RWPE2 (cell line): ENCODE results near the gene STON2.

ENCODE experiments used
- ATAC-seq: fragments of 200-7000 bp; cut with Tn5 transposase; 3 replicates; pipeline ENCODE4 v1.9.1; 2021; ENCODE audit warnings: low read depth
- DNase-seq: peaks from one replicate; pipeline ENCODE4 v3.0.0-alpha.2; 2020; ENCODE audit warnings: low spot score
- H3K27ac ChIP-seq: fragments of 450-650 bp; 2 replicates; pipeline ENCODE4 v1.5.1; 2017; ENCODE audit warnings: mild to moderate bottlenecking; ENCODE audit not compliant: poor library complexity, severe bottlenecking
- H3K27me3 ChIP-seq: fragments of 250-450 bp; sonication (Bioruptor Pico); 2 replicates; pipeline ENCODE4 v1.5.1; 2021; ENCODE audit warnings: mild to moderate bottlenecking, moderate library complexity; ENCODE audit not compliant: insufficient read depth, poor library complexity, severe bottlenecking
- H3K36me3 ChIP-seq: fragments of 250-450 bp; sonication (Bioruptor Pico); 2 replicates; pipeline ENCODE4 v1.5.1; 2020; ENCODE audit warnings: low read depth, mild to moderate bottlenecking, moderate library complexity
- H3K4me1 ChIP-seq: fragments of 250-450 bp; sonication (Bioruptor Pico); 2 replicates; pipeline ENCODE4 v1.5.1; 2021; ENCODE audit warnings: mild to moderate bottlenecking, moderate library complexity; ENCODE audit not compliant: insufficient read depth, poor library complexity, severe bottlenecking
- H3K4me3 ChIP-seq: fragments of 250-450 bp; sonication (Bioruptor Pico); 2 replicates; pipeline ENCODE4 v1.5.1; 2021; ENCODE audit warnings: mild to moderate bottlenecking, moderate library complexity; ENCODE audit not compliant: severe bottlenecking
- H3K9me3 ChIP-seq: fragments of 250-450 bp; sonication (Bioruptor Pico); 2 replicates; pipeline ENCODE4 v1.5.1; 2021; ENCODE audit warnings: mild to moderate bottlenecking, moderate library complexity; ENCODE audit not compliant: severe bottlenecking
- TF ChIP-seq, protein P1 (sequence below): fragments of 450-650 bp; IDR thresholded peaks from one replicate; pipeline ENCODE4 v1.5.1; 2017; ENCODE audit warnings: mild to moderate bottlenecking, moderate library complexity; ENCODE audit not compliant: poor library complexity, severe bottlenecking

STON2 gene

GRCh38 chr14:81400202-81400678 lies at the start of gene STON2:
STON2 (minus strand) TSS chr14:81400324; CDS start chr14:81398382, 1,942 bp downstream.
- Histone ChIP-seq H3K4me3 (no peak within 1 kb of the TSS), H3K4me1 (peaks cover 45% of the 10 kb centered on the region), H3K36me3 (peaks cover 9% of the 10 kb centered on the region), H3K9me3 (no peaks in the 10 kb centered on the region), H3K27me3 (no peaks in the 10 kb centered on the region), H3K27ac (peak within 1 kb of the TSS; percentile 98)
- TF ChIP-seq, protein P1, sequence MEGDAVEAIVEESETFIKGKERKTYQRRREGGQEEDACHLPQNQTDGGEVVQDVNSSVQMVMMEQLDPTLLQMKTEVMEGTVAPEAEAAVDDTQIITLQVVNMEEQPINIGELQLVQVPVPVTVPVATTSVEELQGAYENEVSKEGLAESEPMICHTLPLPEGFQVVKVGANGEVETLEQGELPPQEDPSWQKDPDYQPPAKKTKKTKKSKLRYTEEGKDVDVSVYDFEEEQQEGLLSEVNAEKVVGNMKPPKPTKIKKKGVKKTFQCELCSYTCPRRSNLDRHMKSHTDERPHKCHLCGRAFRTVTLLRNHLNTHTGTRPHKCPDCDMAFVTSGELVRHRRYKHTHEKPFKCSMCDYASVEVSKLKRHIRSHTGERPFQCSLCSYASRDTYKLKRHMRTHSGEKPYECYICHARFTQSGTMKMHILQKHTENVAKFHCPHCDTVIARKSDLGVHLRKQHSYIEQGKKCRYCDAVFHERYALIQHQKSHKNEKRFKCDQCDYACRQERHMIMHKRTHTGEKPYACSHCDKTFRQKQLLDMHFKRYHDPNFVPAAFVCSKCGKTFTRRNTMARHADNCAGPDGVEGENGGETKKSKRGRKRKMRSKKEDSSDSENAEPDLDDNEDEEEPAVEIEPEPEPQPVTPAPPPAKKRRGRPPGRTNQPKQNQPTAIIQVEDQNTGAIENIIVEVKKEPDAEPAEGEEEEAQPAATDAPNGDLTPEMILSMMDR = no peak
- peak; percentile 80 for DNase-seq
- ATAC-seq = peak; percentile 38

DNA sequence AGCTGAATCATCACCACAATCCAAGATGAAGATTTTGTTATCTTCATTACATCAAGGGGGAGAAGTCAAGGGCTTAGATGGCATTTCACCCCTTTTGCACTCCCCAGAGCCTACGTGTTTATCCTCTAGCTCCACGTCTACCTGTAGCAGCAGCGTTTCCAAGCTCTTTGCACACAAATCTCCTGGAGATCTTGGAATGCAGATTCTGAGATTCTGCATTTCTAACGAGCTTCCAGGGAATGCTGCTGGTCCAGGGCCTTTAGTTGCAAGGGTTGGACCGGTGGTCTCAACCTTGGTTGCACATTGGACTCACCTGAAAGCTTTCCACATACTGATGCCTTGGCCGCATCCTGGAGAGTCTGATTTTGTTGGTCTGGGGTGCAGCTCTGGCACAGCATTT lies 49.5 kb upstream of the STON2 start:
- Histone ChIP-seq H3K4me1 (no peaks in the 10 kb centered on the region), H3K4me3 (no peak overlapping the region), H3K27ac (no peak overlapping the region), H3K9me3 (no peaks in the 10 kb centered on the region), H3K27me3 (no peaks in the 10 kb centered on the region), H3K36me3 (no peaks in the 10 kb centered on the region)
- ATAC-seq = no peak
- no peak for DNase-seq
- TF ChIP-seq, protein P1 = no peak

- no peaks in the 10 kb centered on the region for H3K27me3 ChIP-seq
- TF ChIP-seq, protein P1 = no peak
Observed at GRCh38 chr14:81449114-81449513, 49.0 kb upstream of the STON2 start.

GRCh38 chr14:81447021-81447764 lies 47.1 kb upstream of the STON2 start:
- no peak for DNase-seq
- Histone ChIP-seq H3K27me3 (no peaks in the 10 kb centered on the region), H3K4me1 (no peaks in the 10 kb centered on the region), H3K27ac (no peak overlapping the region), H3K4me3 (no peak overlapping the region), H3K9me3 (no peaks in the 10 kb centered on the region), H3K36me3 (no peaks in the 10 kb centered on the region)
- ATAC-seq = no peak
- TF ChIP-seq, protein P1 = no peak

More at GRCh38 chr14:81449114-81449513, 49.0 kb upstream of the STON2 start:
- H3K36me3 ChIP-seq = no peaks in the 10 kb centered on the region
- H3K4me3 ChIP-seq = no peak overlapping the region
- DNase-seq (no peak), ATAC-seq (no peak)
- H3K4me1 ChIP-seq = no peaks in the 10 kb centered on the region
- no peak overlapping the region for H3K27ac ChIP-seq
- H3K9me3 ChIP-seq = no peaks in the 10 kb centered on the region
